HTR-8/SVneo (cell line): ENCODE measurements around the gene SPEF1.
A peak's percentile ranks its signal among the peaks of the same experiment; 100 is the strongest.

Experiments used
- DNase-seq: peaks from one replicate; pipeline ENCODE4 v3.0.0; 2011; ENCODE audit warnings: low spot score, mixed read lengths; ENCODE audit not compliant: insufficient read length
- FAIRE-seq: peaks from 2 replicates; lab custom pipeline; 2011; peaks lifted over from hg19 to GRCh38; lab: Jason Lieb, UNC

SPEF1 gene

DNA sequence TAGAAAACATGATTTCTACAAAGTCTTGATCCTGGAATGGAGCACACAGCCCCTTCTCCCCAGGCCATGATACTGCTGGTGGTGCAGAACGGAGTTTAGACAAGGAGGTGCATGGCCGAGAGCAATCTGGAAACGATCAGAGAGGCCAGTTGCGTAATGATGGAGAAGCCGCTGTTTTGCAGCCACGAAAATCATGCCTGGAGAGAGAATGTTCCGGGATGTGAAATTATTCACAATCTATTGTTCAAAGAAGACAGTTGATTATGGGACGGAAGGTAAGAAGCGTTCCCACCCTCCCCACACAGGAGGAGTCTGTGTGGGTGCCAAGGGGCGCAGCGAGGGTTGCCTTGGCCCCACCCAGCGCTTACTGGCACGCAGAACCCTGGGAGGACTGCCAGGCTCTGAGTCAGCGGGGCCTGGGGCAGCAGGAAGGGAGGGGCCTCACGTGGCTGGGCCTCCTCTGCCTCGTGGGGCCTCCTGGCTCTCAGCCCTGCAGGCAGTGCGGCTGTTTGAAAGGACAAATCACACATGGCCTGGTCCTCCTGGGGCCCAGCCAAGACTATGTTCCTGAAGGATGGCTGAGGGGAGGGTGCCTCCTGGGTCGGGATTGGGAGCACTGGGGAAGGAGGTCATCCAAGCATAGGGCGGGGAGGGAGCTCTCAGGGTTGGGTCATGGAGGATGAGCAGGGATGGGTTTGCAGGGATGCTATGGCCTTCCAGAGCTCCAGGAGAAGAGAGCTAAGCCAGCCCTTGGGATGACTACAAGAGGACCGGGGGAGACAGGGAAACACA lies 30.4 kb upstream of the SPEF1 start:
- FAIRE-seq (peak; percentile 87), DNase-seq (peak; percentile 90)

DNA sequence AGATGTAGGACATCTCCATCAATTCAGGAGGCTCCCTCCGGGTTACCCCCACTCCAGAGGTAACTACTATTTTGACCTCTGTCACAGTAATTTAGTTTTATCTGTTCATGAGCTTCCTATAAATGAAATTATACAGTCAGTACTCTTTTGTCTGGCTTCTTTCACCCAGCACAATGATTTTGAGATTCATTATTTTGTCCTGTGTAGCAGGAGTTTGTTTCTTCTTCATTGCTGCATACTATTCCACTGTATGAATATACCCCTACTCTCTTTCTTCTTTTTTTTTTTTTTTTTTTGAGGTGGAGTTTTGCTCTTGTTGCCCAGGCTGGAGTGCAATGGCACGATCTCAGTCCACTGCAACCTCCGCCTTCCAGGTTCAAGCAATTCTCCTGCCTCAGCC lies 27.3 kb upstream of the SPEF1 start:
- FAIRE-seq (no peak), DNase-seq (no peak)

DNA sequence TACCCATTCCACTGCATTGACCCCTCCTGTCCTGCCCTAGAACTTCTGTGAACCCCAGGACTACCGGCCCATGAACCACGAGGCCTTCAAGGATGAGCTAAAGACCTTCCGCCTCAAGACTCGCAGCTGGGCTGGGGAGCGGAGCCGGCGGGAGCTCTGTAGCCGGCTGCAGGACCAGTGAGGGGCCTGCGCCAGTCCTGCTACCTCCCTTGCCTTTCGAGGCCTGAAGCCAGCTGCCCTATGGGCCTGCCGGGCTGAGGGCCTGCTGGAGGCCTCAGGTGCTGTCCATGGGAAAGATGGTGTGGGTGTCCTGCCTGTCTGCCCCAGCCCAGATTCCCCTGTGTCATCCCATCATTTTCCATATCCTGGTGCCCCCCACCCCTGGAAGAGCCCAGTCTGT lies 23.5 kb upstream of the SPEF1 start:
- FAIRE-seq, result no peak

DNA sequence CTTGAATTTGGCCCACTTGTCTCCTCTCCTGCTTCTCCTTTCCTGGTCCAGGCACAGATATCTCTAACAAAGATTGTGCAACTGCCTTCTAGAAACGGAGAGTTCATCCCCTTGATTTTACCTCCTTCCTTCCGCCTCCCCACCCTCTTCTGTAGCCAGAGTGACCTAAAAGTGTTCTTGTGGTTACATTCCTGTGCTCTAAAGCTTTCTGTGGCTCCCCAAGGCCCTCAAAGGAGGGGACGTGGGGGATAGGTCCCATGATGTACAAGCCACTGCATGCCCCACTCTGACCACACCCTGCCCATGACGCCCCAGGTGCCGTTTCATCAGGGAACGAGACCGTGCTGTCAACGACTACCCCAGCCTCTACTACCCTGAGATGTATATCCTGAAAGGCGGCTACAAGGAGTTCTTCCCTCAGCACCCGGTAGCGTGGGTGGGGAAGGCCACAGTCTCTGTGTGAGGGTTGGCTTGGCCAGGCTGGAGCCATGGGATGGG lies 23.1 kb upstream of the SPEF1 start:
- FAIRE-seq, result peak; percentile 40
- DNase-seq, result no peak

More for the DNA sequence above, 23.5 kb upstream of the SPEF1 start:
- DNase-seq, result no peak

DNA sequence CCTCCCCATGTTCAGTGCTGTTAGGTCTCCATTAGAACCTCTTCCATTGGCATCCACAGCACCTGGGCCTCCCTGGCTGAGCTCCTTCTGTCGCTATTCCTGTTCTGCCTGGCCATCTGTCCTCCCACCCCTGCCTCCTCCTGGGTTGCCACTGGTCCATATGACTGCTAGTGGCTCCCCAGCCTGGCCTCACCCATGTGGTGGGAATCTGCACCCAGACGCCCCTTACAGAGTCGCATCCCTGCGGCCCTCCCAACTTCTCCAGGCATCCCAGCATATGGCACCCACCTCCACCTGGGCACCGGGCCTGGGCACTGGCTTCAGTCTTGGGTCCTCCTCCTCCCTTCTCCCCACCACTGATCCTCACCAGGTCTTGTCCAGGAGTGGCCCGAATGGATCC lies 22.6 kb upstream of the SPEF1 start:
- FAIRE-seq (no peak), DNase-seq (no peak)

DNA sequence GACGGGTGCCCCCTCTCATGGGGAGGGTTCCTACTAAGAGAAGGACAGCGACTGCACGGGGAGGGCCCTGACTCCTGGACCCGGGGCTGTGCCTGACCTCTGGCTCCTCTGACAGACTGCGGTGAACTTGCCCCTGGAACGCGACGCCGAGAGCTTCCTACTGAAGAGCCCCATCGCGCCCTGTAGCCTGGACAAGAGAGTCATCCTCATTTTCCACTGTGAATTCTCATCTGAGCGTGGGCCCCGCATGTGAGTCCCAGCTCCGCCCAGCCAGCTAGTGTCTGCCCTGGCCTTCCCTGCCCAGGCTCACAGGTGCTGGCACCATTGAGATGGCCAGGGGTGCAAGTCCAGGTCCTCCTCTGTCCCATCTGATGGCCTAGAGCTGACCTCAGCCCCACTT lies 22.0 kb upstream of the SPEF1 start:
- no peak for FAIRE-seq
- DNase-seq, result no peak

DNA sequence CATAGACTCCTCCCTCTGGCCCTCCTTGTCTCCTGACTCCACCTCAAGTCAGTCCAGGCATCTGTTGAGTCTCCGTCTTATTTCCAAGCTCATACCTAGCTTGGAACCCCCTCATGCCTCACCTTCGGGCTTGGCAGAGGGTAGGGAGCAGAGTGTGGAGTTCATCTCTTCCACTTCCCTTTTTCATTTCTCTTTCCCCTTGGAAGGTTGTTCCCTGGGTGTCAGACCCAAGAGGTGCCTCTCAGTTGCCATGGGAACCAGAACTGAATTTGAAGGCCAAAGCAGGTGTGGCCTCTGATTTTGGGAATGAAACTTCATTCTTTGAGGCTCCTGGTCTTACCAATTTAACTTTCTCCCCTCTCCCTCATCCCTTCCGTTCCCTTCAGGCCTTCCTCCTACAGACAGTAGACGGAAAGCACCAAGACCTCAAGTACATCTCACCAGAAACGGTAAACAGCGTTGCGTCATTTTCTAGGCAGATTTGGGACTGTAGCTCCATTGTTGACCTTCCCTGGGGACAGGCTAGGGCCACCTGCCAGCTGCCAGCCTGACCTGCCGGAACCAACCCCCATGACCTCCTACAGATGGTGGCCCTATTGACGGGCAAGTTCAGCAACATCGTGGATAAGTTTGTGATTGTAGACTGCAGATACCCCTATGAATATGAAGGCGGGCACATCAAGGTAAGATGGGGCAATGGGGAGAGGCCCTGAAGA lies 21.4 kb upstream of the SPEF1 start:
- DNase-seq (no peak), FAIRE-seq (no peak)

DNA sequence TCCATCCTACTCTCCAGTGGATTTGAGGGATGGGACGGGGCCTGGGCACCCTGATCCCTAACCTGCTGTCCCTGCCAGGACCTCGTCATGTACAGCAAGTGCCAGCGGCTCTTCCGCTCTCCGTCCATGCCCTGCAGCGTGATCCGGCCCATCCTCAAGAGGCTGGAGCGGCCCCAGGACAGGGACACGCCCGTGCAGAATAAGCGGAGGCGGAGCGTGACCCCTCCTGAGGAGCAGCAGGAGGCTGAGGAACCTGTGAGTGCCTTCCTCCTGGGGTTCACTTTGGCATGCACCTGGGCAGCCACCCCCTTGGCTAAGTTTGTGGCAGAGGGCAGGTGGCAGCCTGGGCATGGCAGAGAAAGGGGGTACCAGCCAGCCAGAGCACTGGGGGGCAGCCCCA lies 20.6 kb upstream of the SPEF1 start:
- no peak for FAIRE-seq

DNA sequence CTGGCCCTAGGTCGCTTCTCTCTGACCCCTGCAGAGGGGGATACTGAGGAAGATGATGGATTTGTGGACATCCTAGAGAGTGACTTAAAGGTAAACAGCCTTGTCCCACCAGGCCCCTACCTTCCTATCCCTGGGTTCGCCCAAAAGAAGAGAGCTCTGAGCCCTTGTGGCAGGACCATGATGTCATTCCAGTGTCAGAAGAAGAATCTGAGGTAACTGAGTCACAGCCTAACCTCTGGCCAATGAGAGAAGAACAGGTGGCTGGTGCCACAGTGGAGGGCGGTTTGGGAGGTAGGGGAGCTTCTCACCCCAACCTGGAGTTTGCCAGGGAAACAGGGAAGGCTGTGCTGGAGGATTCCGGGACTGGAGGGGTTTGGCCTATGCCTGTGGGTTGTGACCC lies 20.1 kb upstream of the SPEF1 start:
- no peak for DNase-seq
- FAIRE-seq, result no peak

More for the DNA sequence above, 20.6 kb upstream of the SPEF1 start:
- DNase-seq, result no peak

DNA sequence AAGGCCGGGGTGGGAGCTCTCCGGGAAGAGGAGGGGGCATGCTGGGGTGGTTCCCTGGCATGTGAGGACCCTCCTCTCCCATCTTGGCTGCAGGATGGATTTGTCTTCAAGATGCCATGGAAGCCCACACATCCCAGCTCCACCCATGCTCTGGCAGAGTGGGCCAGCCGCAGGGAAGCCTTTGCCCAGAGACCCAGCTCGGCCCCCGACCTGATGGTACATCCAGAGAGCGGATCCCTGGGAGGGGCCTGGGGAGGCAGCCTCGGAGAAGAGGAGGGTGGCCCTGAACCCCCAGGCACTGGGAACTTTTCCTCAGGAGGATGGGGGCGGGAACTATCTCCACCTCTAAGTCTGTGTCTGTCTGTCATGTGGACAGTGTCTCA lies 19.6 kb upstream of the SPEF1 start:
- FAIRE-seq, result no peak

DNA sequence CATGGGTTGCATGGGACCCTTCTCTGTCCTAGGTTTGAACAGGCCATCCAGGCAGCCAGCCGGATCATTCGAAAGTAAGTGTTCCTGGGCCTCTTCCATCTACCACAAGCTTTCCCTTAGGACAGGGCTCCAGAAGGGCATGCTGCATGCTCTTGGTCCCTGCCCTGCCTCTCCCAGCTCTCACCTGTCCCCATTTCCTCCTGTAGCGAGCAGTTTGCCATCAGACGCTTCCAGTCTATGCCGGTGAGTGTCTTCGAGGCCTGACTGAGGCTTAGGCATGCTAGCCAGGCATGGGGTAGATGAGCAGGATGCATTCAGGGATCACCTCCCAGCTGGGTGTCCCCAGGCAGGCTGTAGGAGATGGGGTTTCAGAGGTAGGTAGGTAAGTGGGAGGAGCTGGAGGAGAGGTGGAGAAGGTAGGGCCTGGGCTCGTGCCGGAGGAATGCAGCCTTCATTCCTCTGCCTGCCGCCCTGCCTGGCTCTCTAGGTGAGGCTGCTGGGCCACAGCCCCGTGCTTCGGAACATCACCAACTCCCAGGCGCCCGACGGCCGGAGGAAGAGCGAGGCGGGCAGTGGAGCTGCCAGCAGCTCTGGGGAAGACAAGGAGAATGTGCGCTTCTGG lies 19.1 kb upstream of the SPEF1 start:
- no peak for DNase-seq
- FAIRE-seq, result no peak

More for the DNA sequence above, 19.6 kb upstream of the SPEF1 start:
- DNase-seq, result no peak

DNA sequence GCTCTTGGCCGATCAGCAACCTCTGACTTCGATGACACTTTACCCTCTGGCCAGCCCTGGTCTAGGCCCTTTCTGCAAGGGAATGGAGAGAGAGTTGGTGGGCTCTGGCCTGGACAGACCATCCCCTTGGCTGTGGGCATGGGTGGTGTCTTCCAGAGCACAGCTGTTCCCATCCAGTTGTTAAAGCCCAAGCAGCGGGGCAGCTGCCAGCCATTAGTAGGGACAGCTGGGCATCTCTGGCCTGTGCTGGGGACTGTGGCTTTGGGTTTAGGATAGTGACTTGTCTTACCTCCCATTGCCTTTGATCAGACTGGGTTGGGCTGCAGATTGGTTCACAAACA lies 17.6 kb upstream of the SPEF1 start:
- DNase-seq, result no peak
- FAIRE-seq, result peak; percentile 60

DNA sequence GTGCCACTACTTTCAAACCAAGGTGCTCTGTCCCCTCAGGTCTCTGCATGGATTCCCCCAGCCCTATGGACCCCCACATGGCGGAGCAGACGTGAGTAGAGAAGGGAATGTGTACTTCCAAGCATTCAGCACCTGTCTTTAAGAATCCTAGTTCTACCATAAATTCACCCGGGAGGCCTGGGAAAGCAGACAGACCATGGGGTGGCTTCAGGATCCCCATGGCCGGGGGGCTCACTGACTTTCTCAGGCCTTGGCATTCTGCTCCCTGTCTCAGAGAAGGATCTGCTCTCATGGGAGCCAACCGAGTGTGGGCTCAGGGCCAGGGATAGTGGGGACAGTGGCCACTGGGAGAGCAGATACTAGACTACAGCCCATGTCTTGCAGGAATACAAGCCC lies 17.1 kb upstream of the SPEF1 start:
- DNase-seq (no peak), FAIRE-seq (no peak)

DNA sequence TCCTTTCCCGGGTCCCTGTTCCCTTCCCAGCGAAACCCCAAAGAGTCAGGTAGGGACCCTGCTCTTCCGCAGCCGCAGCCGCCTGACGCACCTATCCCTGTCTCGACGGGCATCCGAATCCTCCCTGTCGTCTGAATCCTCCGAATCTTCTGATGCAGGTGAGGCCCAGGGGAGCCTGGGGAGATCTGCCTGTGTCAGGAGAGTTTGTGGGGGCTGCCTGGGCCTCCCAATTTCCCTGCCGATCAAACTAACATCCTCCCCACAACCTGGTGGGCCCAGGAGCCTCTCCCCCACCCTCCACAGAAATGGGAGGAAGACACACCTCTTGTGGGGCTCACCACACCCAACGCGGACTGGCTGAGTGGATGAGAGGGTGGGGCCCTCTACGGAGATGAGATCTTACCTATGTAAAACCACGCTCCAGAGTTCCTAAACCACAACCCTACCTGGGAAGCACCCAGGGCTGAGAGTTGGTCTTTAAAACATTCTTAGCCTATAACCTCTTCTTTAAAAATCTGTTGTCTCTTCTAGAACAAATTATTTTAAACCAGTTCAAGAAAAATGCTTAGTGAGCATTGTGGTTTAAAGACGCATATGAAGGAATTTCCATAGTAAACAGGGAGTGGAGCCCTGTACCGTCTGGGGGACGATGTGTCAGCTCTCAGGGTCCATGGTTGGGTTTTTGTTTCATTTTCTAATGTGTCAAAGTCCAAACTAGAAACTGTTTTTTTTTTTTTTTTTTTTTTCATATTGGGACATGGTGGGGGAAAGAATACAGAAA lies 16.5 kb upstream of the SPEF1 start:
- DNase-seq (no peak), FAIRE-seq (no peak)

DNA sequence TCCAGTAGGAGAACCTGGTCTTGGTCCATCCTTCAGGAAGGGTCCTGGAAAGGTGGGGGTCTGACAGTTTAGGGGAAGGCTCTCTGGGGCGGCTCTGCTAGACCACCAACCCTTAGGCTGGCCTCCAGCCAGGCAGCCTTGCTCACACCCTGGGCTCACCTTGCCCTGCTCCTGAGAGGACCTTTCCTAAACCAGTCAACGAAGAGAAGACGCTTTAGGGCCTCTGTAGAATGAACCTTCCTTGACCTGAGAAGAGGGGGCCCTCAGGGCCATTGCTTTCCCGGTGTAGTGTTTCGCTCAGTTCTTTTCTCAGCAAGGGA lies 15.9 kb upstream of the SPEF1 start:
- FAIRE-seq, result no peak
- no peak for DNase-seq

DNA sequence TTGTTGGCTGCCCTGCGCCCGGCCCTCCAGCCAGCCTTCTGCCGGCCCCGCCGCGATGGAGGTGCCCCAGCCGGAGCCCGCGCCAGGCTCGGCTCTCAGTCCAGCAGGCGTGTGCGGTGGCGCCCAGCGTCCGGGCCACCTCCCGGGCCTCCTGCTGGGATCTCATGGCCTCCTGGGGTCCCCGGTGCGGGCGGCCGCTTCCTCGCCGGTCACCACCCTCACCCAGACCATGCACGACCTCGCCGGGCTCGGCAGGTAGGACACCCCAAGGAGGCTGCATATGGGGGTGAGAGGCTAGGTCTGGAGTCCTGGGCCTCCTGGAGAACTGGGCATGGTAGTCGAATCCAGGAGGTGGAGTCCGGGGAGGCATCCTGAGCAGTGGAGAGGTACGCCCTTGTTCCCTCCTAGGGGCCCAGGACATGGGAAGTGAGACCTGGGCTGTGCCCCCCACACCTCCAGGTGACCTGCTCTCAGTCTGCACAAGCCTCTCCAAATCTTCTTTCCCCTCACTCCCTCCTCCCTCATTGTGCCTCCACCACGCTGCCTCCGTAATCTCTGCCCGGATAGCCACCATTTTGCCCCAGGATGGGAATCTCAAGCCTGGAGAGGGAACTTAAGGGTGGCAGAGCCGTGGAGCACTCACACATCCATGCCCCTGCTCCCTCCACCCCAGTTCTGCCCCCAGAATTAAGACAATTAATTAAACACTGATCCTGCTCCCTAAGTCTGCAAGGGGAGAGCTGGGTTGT lies 15.4 kb upstream of the SPEF1 start:
- FAIRE-seq, result no peak
- DNase-seq, result no peak

DNA sequence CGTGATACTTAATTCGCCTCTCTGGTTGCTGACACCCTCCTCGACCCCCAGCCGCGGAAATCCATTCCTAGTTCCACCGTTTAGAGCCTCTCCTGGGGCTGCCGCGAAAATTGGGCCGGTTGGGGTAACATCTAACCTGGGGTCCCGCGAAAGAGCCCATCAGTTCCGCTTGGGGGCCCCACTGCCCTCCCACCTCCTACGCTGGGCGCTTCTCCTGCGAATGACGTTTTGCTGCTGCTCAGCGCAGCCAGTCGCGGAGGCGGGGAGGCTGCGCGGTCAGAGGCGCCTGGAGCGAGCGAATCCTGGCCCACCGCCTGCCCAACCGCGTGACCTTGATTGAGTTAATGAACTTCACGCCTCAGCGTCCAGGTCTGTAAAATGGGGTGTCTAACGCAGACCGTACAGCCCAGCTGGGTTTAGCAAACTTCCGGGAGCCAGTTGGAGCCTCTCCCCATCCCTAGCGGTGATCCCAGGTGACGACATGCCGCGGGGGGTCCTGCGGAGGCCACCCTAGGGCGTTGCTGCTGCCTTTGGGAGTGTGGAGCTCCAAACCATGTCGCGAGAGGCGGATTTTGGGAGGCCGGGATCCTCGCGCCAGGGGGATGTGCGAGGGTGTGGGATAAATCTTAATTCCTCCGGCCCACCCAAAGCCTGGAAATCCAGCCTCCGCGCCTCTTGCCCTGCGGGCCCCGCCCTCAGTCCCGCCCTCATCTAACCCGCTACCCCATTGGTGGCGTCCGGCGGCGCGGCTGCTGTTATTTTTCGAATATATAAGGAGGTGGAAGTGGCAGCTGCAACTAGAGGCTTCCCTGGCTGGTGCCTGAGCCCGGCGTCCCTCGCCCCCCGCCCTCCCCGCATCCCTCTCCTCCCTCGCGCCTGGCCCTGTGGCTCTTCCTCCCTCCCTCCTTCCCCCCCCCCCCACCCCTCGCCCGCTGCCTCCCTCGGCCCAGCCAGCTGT lies 14.5 kb upstream of the SPEF1 start, which contains the start of gene CDC25B:
Gene CDC25B (plus strand): TSS at position 800 of the 958 bp plus-strand sequence. CDS start 222 bp downstream, outside the sequence.
- peak; percentile 75 for FAIRE-seq
- DNase-seq, result peak; percentile 94

DNA sequence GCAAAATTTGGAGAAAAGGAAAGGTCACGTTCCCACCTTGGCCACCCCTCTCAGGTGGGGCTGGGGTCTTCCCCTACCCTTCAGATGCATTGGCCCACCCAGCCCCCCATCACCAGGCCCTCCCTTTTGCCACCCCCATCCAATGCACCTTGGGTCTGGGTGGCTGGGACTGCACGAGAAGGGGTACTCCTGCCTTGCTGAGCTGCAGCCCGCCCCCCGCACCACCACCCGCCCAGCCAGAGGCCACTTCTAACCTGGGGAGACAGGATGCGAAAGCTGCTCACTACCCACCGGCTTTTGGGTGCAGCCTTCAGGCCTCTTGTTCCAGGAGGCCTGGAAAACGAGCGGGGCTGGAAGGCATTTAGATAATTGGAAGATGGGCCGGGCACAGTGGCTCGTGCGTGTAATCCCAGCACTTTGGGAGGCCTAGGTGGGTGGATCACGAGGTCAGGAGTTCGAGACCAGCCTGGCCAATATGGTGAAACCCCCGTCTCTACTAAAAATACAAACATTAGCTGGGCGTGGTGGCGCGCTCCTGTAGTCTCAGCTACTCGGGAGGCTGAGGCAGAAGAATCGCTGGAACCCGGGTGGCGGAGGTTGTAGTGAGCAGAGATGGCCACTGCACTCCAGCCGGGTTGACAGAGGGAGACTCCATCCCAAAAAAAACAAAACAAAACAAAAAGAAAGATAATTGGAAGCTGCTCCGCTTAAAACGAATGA lies 13.6 kb upstream of the SPEF1 start:
- no peak for FAIRE-seq

More for the DNA sequence above, 13.6 kb upstream of the SPEF1 start:
- DNase-seq, result no peak
